HG03460 (cell line): ENCODE results near the gene ZNF366.
"Not testable (repeated sequence)": the region's sequence is repeated elsewhere in the genome, so short reads cannot be mapped to it uniquely, and the experiment has no call there.

ENCODE experiments used
- ATAC-seq: cut with Tn5 transposase; IDR thresholded peaks from one replicate; pipeline ENCODE4 v1.9.1; 2021; ENCODE audit not compliant: unreplicated experiment

ZNF366 gene

DNA sequence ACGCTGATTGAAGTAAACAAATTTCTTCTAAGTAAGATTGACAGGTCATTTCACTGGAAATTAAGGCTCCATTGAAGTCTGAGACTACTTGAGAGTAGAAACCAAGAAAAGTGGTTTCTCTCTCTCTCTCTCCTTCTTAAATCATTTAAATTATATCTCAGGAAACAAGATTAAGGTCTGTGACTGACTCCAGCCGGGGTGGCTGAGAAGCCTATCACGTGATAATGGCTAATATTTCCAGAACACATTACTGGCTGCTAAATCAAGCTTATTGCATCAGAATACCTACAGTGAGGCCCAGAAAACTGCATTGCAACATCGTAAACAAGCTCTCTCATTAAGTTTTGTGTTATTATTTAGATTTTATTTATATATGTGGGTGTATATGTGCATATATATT lies 98.6 kb downstream of the ZNF366 start:
- ATAC-seq: no peak

DNA sequence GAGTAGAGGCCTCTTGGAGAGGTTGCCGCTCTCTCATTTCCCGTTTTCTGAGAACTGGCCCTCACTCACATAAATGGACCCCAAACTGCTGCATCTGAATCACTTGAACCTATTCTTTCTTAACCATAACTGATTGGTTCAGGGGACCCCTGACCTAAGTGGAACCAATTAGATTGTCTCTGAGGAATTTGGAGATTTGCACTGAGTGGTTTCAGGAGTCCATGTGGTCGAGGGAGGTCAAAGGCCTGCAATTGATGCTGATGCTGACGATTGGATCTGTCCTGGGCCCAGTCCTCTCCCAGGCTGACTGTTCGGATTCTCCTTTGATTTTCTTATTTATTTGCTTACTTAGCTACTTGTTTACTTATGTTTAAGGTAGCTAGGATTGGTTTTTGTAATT lies 99.1 kb downstream of the ZNF366 start:
- no peak for ATAC-seq

DNA sequence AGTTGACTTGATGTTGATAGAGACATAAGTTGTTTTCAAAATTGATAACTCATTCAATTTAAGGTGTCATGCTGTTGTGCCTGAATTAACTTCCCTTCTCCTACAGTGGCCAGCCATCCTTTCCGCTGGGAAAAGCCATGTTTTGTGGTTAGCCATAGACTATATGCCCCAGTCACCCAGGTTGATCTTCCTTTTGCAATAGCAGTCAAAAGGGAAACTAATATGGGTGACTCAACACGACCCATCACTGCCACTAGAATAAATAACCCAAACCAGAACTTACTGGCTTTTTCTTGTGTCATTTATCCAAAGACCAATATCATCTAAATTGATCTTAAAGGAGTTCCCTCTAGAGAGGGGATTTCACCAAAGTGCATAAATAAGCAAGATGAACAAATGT lies 99.7 kb downstream of the ZNF366 start:
- ATAC-seq: no peak

DNA sequence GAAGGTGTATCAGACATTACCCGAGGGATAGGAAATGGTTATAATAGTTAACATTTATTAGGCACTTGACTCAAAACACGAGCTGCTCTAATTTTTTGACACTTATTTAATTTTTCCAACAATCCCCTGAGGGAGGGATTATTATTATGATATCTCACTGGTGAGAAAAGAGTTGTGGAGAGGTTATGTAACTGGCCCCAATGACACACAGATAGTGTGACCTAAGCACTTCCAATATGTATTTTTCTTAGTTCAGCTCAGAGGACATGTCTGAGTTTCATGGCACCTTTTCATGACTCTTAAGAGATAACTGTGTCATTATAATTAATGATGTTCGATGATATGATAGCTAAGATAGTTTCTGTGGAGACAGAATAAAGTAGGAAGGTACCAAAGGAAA lies 100.1 kb downstream of the ZNF366 start:
- no peak for ATAC-seq

DNA sequence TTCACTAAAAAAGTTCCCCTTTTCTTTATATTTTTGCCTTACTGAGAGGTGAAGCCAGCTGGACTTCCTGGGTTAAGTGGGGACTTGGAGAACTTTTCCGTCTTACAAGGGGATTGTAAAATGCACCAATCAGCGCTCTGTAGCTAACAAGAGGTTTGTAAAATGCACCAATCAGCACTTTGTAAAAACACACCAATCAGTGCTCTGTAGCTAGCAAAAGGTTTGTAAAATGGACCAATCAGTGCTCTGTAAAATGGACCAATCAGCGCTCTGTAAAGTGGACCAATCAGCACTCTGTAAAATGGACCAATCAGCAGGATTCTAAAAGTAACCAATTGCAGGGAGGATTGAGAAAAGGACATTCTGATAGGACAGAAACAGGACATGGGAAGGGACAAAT lies 102.4 kb downstream of the ZNF366 start:
- not testable (repeated sequence) for ATAC-seq

DNA sequence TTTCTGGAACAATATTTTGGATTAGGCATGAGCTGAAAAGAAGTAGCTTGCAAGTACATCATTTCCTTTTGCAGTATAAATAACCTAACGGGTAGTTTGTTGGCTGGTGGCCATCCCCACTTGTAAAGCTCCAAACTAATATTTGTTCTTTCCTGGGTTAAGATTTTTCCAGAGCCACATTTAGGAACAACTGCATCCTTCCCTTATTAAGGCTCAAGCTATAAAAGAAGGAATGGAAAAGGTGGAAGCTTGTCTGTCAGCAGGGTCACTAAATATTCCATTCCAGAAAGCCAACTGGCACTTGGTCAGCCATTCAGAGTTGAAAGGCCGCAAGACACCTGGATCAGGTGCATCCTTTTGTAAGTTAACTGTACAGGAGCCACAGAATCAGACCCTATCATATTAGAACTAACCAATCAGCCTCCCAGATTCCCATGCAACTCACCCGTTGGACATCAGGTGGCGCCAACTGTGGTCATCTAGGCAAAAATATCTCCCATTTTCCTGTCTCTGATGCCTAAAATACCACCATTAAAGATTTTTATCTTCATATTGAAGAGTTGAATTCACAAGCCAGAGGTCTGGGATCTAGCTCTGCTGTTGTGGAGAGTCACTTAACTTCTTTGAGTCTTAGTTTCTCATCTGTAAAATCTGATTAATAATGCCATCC lies 104.1 kb downstream of the ZNF366 start:
- ATAC-seq: no peak

DNA sequence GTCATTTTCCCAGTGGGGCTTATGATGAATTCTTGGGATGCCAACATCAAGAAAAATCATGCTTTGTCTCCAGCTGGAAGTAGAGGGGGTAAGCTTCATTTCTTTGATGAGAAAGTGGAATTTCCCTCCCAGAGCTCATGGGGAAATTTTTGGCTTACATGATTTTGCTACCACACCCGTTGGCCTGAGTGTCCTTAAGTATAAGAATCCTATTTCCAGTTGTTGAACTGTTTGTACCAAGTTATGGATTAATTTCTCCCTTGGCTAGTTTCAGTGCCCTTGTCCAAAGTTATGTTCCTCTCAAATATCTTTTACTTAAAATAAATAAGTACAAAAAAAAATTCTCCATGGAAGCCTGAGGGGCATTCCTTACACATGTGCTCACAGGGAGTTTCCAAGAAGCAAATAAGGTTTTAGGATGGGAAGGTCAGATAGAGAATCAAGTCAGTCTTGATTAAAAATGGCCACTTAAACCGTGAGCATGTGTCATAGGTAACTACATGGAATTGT lies 104.8 kb downstream of the ZNF366 start:
- no peak for ATAC-seq

DNA sequence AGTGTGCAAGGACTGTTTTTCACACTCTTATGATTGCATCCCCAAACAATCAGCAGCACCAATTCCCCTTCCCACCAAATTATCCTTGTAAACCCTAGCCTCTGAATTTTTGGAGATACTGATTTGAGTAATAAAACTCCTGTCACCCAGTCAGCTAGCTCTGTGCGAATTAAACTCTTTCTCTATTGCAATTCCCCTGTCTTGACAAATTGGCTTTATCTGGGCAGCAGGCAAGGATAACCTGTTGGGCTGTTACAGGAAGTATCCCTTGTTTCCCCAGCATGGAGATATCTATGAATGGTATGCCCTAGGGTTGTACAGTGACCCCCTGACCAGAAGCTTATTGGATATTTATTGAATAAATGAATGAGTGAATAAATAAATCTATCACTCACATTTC lies 106.3 kb downstream of the ZNF366 start:
- no peak for ATAC-seq

DNA sequence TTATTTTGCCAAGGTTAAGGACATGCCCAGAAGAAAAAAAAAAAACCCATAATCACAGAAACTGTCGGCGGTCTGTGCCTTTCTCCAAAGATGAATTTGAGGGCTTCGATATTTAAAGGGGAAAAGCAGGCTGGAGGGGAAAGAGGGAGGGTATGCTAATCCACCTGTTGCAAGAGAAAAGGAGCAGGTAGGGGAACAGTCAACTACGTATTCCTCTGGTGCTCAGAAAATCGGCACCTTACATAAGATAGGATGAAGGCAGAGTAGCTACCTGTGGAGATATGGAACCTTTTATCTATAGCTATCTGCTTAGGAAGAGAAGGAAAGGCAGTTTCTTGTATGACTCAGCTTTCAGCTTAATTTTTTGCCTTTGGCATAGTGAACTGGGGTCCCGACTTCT lies 109.4 kb downstream of the ZNF366 start:
- ATAC-seq: no peak

DNA sequence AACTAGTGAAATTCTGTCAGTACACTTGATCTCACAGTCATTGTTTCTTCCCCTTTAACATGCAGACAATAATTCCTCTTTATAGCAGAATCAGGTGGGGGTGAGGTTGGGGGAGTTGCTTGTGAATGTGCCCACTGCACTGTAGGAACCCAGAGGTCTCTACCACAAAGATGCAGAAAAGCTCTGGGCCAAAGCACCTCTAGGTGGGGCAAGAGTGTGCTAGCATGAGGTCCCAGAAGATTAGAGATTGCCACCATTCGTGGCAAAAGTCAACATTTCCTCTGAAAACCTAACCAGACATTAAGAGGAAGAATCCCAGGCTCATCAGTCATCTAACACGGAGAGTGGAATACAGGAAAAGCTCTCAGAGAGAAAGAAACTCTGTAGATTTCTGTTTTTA lies 112.5 kb downstream of the ZNF366 start:
- ATAC-seq: no peak

DNA sequence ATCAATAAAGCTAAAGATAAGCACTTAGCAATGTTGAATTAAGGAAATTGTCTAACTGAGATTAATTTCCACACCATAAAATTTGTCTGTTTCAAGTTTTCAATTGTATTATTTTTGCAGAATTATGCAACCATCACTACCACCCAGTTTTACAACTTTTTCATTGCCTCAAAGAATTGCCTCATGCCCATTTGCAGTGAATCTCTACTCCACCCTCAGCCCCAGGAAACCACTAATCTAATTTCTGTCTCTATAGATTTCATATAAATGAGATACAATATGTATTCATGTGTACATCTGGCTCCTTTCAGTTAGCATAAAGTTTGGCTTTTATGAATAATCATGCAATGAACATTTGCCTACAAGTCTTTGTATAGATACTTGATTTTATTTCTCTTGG lies 114.2 kb downstream of the ZNF366 start:
- ATAC-seq: no peak
